SK-N-SH (cell line): ENCODE data around the gene MYL5. TPM values are rescaled to one million over a fixed set of nuclear protein-coding genes. Genes with fewer than 3 reads are reported as not detected.

ENCODE experiments used
- CTCF ChIA-PET: fragments of 300-600, 350-600 bp; formaldehyde crosslinking; extraction: SDS; loops from one replicate; lab custom pipeline; 2021; lab: Yijun Ruan, JAX
- POLR2A ChIA-PET: fragments of 350-600 bp; sonication (Branson Sonifier 250); formaldehyde crosslinking; extraction: SDS; loops from one replicate; lab custom pipeline; 2020; ENCODE audit warnings: antibody characterized with exemption, inconsistent platforms; lab: Yijun Ruan, JAX
- DNase-seq: peaks from one replicate; pipeline ENCODE4 v3.0.0; 2012
- H2AFZ ChIP-seq: fragments of 200-600 bp; sonication (generic); 2 replicates; pipeline ENCODE4 v1.8.1; 2016; ENCODE audit warnings: antibody characterized with exemption, mild to moderate bottlenecking, low read depth
- H3F3A ChIP-seq: fragments of 200-600 bp; sonication (generic); replicated peaks from 2 replicates; pipeline ENCODE3; 2016; ENCODE audit warnings: antibody characterized with exemption, mild to moderate bottlenecking; ENCODE audit not compliant: insufficient read depth
- H3K27ac ChIP-seq, 2 experiments: fragments of 200-500 bp in 1 of 2; fragments of 200-600 bp in 1 of 2; sonication (Bioruptor generic) in 1 of 2; sonication (generic), shearing (Covaris generic) in 1 of 2; 2 replicates each; pipeline versions ENCODE4 v1.5.1 to v1.6.1; 2014 to 2016; ENCODE audit warnings: low read depth in 2 of 2, inconsistent platforms in 1 of 2, low read length in 1 of 2, mild to moderate bottlenecking in 1 of 2, mixed read lengths in 1 of 2
- H3K27me3 ChIP-seq: fragments of 200-600 bp; sonication (generic), shearing (Covaris generic); 2 replicates; pipeline ENCODE4 v1.6.1; 2016; ENCODE audit warnings: mixed run types; ENCODE audit not compliant: insufficient read depth
- H3K36me3 ChIP-seq, 2 experiments: fragments of 200-500 bp in 1 of 2; fragments of 200-600 bp in 1 of 2; sonication (Bioruptor generic) in 1 of 2; sonication (generic) in 1 of 2; replicated peaks in 1 of 2; 2 replicates each; pipeline versions ENCODE3 to v1.5.1; 2014 to 2016; ENCODE audit warnings: low read length in 1 of 2, mild to moderate bottlenecking in 1 of 2; ENCODE audit not compliant: insufficient read depth in 2 of 2, control insufficient read depth in 1 of 2
- H3K4me1 ChIP-seq, 2 experiments: fragments of 200-500 bp in 1 of 2; fragments of 200-600 bp in 1 of 2; sonication (Bioruptor generic) in 1 of 2; sonication (generic), shearing (Covaris generic) in 1 of 2; 2 replicates each; pipeline versions ENCODE4 v1.5.1 to v1.6.1; 2014 to 2016; ENCODE audit warnings: low read depth in 1 of 2, low read length in 1 of 2, mixed run types in 1 of 2; ENCODE audit not compliant: insufficient read depth in 2 of 2, control insufficient read depth in 1 of 2
- H3K4me2 ChIP-seq: fragments of 200-600 bp; sonication (generic), shearing (Covaris generic); 2 replicates; pipeline ENCODE4 v1.6.1; 2017; ENCODE audit warnings: mixed run types
- H3K4me3 ChIP-seq, 2 experiments: fragments of 200-500 bp in 1 of 2; fragments of 200-600 bp in 1 of 2; sonication (Bioruptor generic) in 1 of 2; sonication (generic), shearing (Covaris generic) in 1 of 2; 2 replicates each; pipeline versions ENCODE4 v1.5.1 to v1.8.1; 2014 to 2016; ENCODE audit warnings: low read depth in 2 of 2, inconsistent platforms in 1 of 2, low read length in 1 of 2, mild to moderate bottlenecking in 1 of 2, mixed read lengths in 1 of 2, moderate library complexity in 1 of 2
- H3K79me2 ChIP-seq: fragments of 200-600 bp; sonication (generic); 2 replicates; pipeline ENCODE4 v1.8.1; 2017; ENCODE audit warnings: mild to moderate bottlenecking; ENCODE audit not compliant: insufficient read depth
- H3K9ac ChIP-seq: fragments of 200-600 bp; sonication (generic); 2 replicates; pipeline ENCODE4 v1.6.1; 2017; ENCODE audit warnings: mixed run types
- H3K9me2 ChIP-seq: fragments of 200-600 bp; sonication (generic); 2 replicates; pipeline ENCODE4 v1.6.1; 2017; ENCODE audit warnings: mixed run types
- H3K9me3 ChIP-seq: fragments of 200-600 bp; sonication (generic); 2 replicates; pipeline ENCODE4 v1.6.1; 2017; ENCODE audit warnings: mixed run types, mild to moderate bottlenecking, moderate library complexity
- H4K20me1 ChIP-seq: fragments of 200-600 bp; sonication (generic); 2 replicates; pipeline ENCODE4 v1.6.1; 2017; ENCODE audit warnings: mild to moderate bottlenecking, mixed run types; ENCODE audit not compliant: insufficient read depth
- CHD2 ChIP-seq: fragments of 150-350 bp; IDR thresholded peaks from 2 replicates; pipeline ENCODE4 v1.6.1; 2018; ENCODE audit warnings: low read length; ENCODE audit not compliant: partially characterized antibody
- EP300 ChIP-seq, 2 experiments: IDR thresholded peaks; 2 replicates each; pipeline versions ENCODE4 v1.4.0 to v1.6.1; 2012; ENCODE audit warnings: borderline replicate concordance in 1 of 2, low read depth in 1 of 2, low read length in 1 of 2
- GATA2 ChIP-seq: sonication (generic); formaldehyde crosslinking; IDR thresholded peaks from 2 replicates; pipeline ENCODE4 v1.5.0; 2020; ENCODE audit warnings: mild to moderate bottlenecking, missing genetic modification reagents
- JUND ChIP-seq: IDR thresholded peaks from 2 replicates; pipeline ENCODE4 v1.4.0; 2012
- MXI1 ChIP-seq: IDR thresholded peaks from 2 replicates; pipeline ENCODE4 v1.6.1; 2012; ENCODE audit warnings: mild to moderate bottlenecking, low read depth, low read length, improper control_type of control experiment
- NFIC ChIP-seq: IDR thresholded peaks from 2 replicates; pipeline ENCODE4 v1.4.0; 2012; ENCODE audit warnings: borderline replicate concordance
- RAD21 ChIP-seq: IDR thresholded peaks from 2 replicates; pipeline ENCODE4 v1.6.1; 2012; ENCODE audit warnings: mild to moderate bottlenecking, low read length
- RCOR1 ChIP-seq: fragments of 150-350 bp; IDR thresholded peaks from 2 replicates; pipeline ENCODE4 v1.6.1; 2017; ENCODE audit warnings: antibody characterized with exemption, low read length
- TAF1 ChIP-seq: IDR thresholded peaks from 2 replicates; pipeline ENCODE4 v1.6.1; 2012; ENCODE audit warnings: low read depth, mild to moderate bottlenecking, low read length, moderate library complexity, borderline replicate concordance
- TEAD4 ChIP-seq: IDR thresholded peaks from 2 replicates; pipeline ENCODE4 v1.4.0; 2012; ENCODE audit warnings: mild to moderate bottlenecking, borderline replicate concordance; ENCODE audit not compliant: insufficient read depth
- YY1 ChIP-seq: IDR thresholded peaks from 2 replicates; pipeline ENCODE4 v1.4.0; 2012; ENCODE audit warnings: low read depth, mild to moderate bottlenecking
- WGBS: methylation state at CpG from one replicate; pipeline ENCODE4 v1.1.6; 2017; ENCODE audit warnings: low lambda C conversion rate; 5-methylcytosine and 5-hydroxymethylcytosine counted together
- polyA plus RNA-seq, 3 experiments: library from polyadenylated mRNA; depleted of rRNA; stranded (reverse); fragments of >200 nt; gene quantifications; 2 replicates each; pipeline ENCODE4 v1.2.3, GENCODE V29; 2012
- TF ChIP-seq, protein P1 (sequence below): IDR thresholded peaks from 2 replicates; pipeline ENCODE4 v1.4.0; 2012; ENCODE audit warnings: low read depth
- TF ChIP-seq, protein P2 (sequence below): IDR thresholded peaks from 2 replicates; pipeline ENCODE4 v1.4.0; 2012; ENCODE audit warnings: low read depth, borderline replicate concordance
- TF ChIP-seq, protein P3 (sequence below): fragments of 200-600 bp; sonication (generic); IDR thresholded peaks from 2 replicates; pipeline ENCODE4 v1.6.1; 2017; ENCODE audit warnings: antibody characterized with exemption, mild to moderate bottlenecking, moderate library complexity

The MYL5 gene
- polyA plus RNA-seq, 1 of the 3 experiments (the other 2 are of a cell fraction) = 46.9 TPM

DNA sequence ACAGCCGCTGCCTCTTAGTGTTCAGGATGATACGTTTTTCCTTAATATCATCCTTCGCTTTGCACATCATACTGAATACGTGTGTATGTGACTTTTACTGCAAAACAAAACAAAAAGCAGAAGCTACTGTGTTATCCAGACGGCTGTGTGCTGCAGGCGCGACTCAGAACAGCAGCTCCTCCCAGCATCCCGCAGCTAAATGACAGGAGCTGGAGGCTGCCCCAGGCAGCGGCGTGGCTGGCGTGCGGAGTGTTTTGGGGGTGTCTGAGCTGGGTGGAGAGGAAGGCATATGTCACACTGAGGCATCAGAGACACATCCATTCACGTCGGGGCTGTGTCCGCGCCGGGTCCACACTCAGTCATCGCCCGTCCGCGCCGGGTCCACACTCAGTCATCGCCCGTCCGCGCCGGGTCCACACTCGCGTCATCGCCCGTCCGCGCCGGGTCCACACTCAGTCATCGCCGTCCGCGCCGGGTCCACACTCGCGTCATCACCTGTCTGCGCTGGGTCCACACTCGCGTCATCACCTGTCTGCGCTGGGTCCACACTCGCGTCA is 47.9 kb downstream of the MYL5 start:
- no peak for DNase-seq
- TF ChIP-seq MXI1 = no peak
- TF ChIP-seq JUND = no peak
- TF ChIP-seq, all 33 proteins: peak for 0
- CTCF ChIA-PET = interaction anchor here (1.5 kb wide), 1 partner anchor 20 kb away, joined by 6 read pairs; no protein-coding TSS in a partner anchor
- Histone ChIP-seq H3K36me3 (no peaks in the 10 kb centered on the region), H3K9me3 (no peaks in the 10 kb centered on the region), H3K79me2 (peaks cover 88% of the 10 kb centered on the region), H3K4me2 (no peak overlapping the region), H3K27me3 (no peaks in the 10 kb centered on the region), H3K27ac (no peak overlapping the region), H2AFZ (no peak overlapping the region), H3K4me3 (no peak overlapping the region), H3K9me2 (no peaks in the 10 kb centered on the region), H3K4me1 (peaks cover 0 to 11% of the 10 kb centered on the region in 2 experiments; a peak in 2 of 4 replicates), H4K20me1 (peaks cover 92% of the 10 kb centered on the region), H3K9ac (no peak overlapping the region), H3F3A (no peaks in the 10 kb centered on the region)
- POLR2A ChIA-PET = no interaction called here
- 98% methylated on average over 47 of the region's 47 CpGs for WGBS

DNA sequence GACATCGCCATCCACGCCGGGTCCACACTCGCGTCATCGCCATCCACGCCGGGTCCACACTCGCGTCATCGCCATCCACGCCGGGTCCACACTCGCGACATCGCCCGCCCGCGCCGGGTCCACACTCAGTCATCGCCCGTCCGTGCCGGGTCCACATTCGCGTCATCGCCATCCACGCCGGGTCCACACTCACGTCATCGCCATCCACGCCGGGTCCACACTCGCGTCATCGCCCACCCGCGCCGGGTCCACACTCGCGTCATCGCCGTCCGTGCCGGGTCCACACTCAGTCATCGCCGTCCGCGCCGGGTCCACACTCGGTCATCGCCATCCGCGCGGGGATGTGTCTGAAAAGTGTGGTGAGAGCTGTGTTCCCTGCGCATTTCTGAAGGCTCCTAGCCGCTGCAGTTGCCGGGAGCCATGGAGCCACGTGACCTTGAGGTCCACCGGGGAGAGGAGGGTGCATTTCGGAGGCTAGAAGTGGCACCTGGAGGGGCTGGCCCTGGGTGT is 48.6 kb downstream of the MYL5 start:
- ChIA-PET CTCF (interaction anchor here (2.2 kb wide), 1 partner anchor 10 kb away, joined by 6 read pairs; no protein-coding TSS in a partner anchor), POLR2A (no interaction called here)
- no peak overlapping the region for H3K4me3 ChIP-seq
- peaks cover 0 to 11% of the 10 kb centered on the region in 2 experiments; a peak in 2 of 4 replicates for H3K4me1 ChIP-seq
- no peak overlapping the region for H2AFZ ChIP-seq
- no peak overlapping the region for H3K4me2 ChIP-seq
- peaks cover 92% of the 10 kb centered on the region for H4K20me1 ChIP-seq
- no peaks in the 10 kb centered on the region for H3K36me3 ChIP-seq
- no peaks in the 10 kb centered on the region for H3K9me2 ChIP-seq
- H3K9ac ChIP-seq = no peak overlapping the region
- no peak for DNase-seq
- H3K27me3 ChIP-seq = no peaks in the 10 kb centered on the region
- TF ChIP-seq RCOR1 = no peak
- no peak for TF ChIP-seq MXI1
- no peak for TF ChIP-seq TEAD4
- no peak for TF ChIP-seq TAF1
- no peak for TF ChIP-seq RAD21
- no peak for TF ChIP-seq EP300 (IDR thresholded peaks at IDR 0.05; ENCODE audit: borderline replicate concordance in 1 of 2, low read depth in 1 of 2, low read length in 1 of 2)
- no peak for TF ChIP-seq CHD2
- TF ChIP-seq NFIC = no peak
- TF ChIP-seq YY1 = no peak
- TF ChIP-seq GATA2 = no peak
- TF ChIP-seq, protein P1, sequence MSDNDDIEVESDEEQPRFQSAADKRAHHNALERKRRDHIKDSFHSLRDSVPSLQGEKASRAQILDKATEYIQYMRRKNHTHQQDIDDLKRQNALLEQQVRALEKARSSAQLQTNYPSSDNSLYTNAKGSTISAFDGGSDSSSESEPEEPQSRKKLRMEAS = no peak
- TF ChIP-seq, protein P2, sequence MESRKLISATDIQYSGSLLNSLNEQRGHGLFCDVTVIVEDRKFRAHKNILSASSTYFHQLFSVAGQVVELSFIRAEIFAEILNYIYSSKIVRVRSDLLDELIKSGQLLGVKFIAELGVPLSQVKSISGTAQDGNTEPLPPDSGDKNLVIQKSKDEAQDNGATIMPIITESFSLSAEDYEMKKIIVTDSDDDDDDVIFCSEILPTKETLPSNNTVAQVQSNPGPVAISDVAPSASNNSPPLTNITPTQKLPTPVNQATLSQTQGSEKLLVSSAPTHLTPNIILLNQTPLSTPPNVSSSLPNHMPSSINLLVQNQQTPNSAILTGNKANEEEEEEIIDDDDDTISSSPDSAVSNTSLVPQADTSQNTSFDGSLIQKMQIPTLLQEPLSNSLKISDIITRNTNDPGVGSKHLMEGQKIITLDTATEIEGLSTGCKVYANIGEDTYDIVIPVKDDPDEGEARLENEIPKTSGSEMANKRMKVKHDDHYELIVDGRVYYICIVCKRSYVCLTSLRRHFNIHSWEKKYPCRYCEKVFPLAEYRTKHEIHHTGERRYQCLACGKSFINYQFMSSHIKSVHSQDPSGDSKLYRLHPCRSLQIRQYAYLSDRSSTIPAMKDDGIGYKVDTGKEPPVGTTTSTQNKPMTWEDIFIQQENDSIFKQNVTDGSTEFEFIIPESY = no peak
- TF ChIP-seq, protein P3, sequence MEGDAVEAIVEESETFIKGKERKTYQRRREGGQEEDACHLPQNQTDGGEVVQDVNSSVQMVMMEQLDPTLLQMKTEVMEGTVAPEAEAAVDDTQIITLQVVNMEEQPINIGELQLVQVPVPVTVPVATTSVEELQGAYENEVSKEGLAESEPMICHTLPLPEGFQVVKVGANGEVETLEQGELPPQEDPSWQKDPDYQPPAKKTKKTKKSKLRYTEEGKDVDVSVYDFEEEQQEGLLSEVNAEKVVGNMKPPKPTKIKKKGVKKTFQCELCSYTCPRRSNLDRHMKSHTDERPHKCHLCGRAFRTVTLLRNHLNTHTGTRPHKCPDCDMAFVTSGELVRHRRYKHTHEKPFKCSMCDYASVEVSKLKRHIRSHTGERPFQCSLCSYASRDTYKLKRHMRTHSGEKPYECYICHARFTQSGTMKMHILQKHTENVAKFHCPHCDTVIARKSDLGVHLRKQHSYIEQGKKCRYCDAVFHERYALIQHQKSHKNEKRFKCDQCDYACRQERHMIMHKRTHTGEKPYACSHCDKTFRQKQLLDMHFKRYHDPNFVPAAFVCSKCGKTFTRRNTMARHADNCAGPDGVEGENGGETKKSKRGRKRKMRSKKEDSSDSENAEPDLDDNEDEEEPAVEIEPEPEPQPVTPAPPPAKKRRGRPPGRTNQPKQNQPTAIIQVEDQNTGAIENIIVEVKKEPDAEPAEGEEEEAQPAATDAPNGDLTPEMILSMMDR = no peak
- peaks cover 88% of the 10 kb centered on the region for H3K79me2 ChIP-seq
- 99% methylated on average over 60 of the region's 61 CpGs for WGBS
- no peaks in the 10 kb centered on the region for H3F3A ChIP-seq
- H3K27ac ChIP-seq = no peak overlapping the region
- no peaks in the 10 kb centered on the region for H3K9me3 ChIP-seq
